Measurements from ENCODE around the gene TMEM164.

DNA sequence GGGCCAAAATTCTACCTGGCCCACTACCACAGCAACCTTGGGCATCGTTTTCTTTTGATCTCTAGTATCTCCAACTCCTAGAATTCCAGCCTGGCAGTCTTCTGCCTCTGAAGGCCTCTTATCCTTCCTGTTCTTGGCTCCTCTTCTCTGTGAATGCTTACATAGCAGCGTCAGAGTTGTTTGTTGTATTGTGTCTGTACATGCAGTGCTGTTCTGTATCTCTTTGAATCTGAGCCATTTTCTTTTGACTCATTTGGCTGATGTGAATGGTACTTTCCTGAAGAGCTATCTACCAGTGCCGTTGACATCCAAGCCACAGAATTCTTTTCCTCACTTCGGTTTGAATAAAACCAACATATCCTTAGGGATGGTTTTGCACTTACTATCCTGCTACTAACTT lies 79.2 kb downstream of the TMEM164 start:
- TF ChIP-seq, protein P1, sequence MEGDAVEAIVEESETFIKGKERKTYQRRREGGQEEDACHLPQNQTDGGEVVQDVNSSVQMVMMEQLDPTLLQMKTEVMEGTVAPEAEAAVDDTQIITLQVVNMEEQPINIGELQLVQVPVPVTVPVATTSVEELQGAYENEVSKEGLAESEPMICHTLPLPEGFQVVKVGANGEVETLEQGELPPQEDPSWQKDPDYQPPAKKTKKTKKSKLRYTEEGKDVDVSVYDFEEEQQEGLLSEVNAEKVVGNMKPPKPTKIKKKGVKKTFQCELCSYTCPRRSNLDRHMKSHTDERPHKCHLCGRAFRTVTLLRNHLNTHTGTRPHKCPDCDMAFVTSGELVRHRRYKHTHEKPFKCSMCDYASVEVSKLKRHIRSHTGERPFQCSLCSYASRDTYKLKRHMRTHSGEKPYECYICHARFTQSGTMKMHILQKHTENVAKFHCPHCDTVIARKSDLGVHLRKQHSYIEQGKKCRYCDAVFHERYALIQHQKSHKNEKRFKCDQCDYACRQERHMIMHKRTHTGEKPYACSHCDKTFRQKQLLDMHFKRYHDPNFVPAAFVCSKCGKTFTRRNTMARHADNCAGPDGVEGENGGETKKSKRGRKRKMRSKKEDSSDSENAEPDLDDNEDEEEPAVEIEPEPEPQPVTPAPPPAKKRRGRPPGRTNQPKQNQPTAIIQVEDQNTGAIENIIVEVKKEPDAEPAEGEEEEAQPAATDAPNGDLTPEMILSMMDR (IDR thresholded peaks at IDR 0.05; ENCODE audit: insufficient read depth, low read length), result no peak
- no peak for TF ChIP-seq POLR2AphosphoS5 (IDR thresholded peaks at IDR 0.05; ENCODE audit: low read depth)
- TF ChIP-seq REST (IDR thresholded peaks at IDR 0.05; ENCODE audit: insufficient replicate concordance, low read depth), result no peak
- no peak for TF ChIP-seq GABPA (IDR thresholded peaks at IDR 0.05; ENCODE audit: low read depth)
- TF ChIP-seq SPI1 (IDR thresholded peaks at IDR 0.05; ENCODE audit: borderline replicate concordance, low read depth), result no peak
